RWPE2 (cell line): ENCODE data around the gene CARD8.

Experiments used
- ATAC-seq: fragments of 200-7000 bp; cut with Tn5 transposase; 3 replicates; pipeline ENCODE4 v1.9.1; 2021; ENCODE audit warnings: low read depth
- DNase-seq: peaks from one replicate; pipeline ENCODE4 v3.0.0-alpha.2; 2020; ENCODE audit warnings: low spot score
- H3K27ac ChIP-seq: fragments of 450-650 bp; 2 replicates; pipeline ENCODE4 v1.5.1; 2017; ENCODE audit warnings: mild to moderate bottlenecking; ENCODE audit not compliant: poor library complexity, severe bottlenecking
- H3K27me3 ChIP-seq: fragments of 250-450 bp; sonication (Bioruptor Pico); 2 replicates; pipeline ENCODE4 v1.5.1; 2021; ENCODE audit warnings: mild to moderate bottlenecking, moderate library complexity; ENCODE audit not compliant: insufficient read depth, poor library complexity, severe bottlenecking
- H3K36me3 ChIP-seq: fragments of 250-450 bp; sonication (Bioruptor Pico); 2 replicates; pipeline ENCODE4 v1.5.1; 2020; ENCODE audit warnings: low read depth, mild to moderate bottlenecking, moderate library complexity
- H3K4me1 ChIP-seq: fragments of 250-450 bp; sonication (Bioruptor Pico); 2 replicates; pipeline ENCODE4 v1.5.1; 2021; ENCODE audit warnings: mild to moderate bottlenecking, moderate library complexity; ENCODE audit not compliant: insufficient read depth, poor library complexity, severe bottlenecking
- H3K4me3 ChIP-seq: fragments of 250-450 bp; sonication (Bioruptor Pico); 2 replicates; pipeline ENCODE4 v1.5.1; 2021; ENCODE audit warnings: mild to moderate bottlenecking, moderate library complexity; ENCODE audit not compliant: severe bottlenecking
- H3K9me3 ChIP-seq: fragments of 250-450 bp; sonication (Bioruptor Pico); 2 replicates; pipeline ENCODE4 v1.5.1; 2021; ENCODE audit warnings: mild to moderate bottlenecking, moderate library complexity; ENCODE audit not compliant: severe bottlenecking
- TF ChIP-seq, protein P1 (sequence below): fragments of 450-650 bp; IDR thresholded peaks from one replicate; pipeline ENCODE4 v1.5.1; 2017; ENCODE audit warnings: mild to moderate bottlenecking, moderate library complexity; ENCODE audit not compliant: poor library complexity, severe bottlenecking

CARD8 gene

DNA sequence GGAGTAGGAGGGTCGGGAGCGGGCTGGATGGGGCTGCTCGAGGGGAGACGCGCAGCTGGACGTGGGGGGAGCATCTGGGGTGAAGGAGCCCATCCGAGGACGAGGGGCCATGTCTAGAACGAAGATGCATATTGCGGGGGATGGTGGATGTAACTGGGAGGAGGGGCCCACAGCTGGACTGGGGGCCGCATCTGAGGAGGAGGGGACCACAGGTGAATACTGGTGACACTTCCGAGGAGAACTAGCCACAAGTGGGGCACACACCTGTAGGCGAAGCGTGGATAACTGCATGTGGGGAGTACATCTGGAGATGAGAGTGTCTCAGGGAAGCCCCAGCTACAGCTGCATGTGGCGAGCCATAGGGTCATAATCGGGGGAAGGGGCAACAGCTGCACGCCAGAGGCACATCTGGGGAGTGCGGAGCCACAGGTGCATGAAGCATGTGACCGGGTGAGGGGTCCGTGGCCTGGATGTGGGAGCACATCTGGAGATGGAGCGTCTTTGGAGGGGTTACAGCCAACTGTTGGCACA is 84.8 kb downstream of the CARD8 start:
- peak overlapping the region; percentile 100 for H3K4me3 ChIP-seq
- peak; percentile 7; the same call in 2 of the 3 replicates for ATAC-seq
- no peaks in the 10 kb centered on the region for H3K27me3 ChIP-seq
- DNase-seq, result no peak
- TF ChIP-seq, protein P1, sequence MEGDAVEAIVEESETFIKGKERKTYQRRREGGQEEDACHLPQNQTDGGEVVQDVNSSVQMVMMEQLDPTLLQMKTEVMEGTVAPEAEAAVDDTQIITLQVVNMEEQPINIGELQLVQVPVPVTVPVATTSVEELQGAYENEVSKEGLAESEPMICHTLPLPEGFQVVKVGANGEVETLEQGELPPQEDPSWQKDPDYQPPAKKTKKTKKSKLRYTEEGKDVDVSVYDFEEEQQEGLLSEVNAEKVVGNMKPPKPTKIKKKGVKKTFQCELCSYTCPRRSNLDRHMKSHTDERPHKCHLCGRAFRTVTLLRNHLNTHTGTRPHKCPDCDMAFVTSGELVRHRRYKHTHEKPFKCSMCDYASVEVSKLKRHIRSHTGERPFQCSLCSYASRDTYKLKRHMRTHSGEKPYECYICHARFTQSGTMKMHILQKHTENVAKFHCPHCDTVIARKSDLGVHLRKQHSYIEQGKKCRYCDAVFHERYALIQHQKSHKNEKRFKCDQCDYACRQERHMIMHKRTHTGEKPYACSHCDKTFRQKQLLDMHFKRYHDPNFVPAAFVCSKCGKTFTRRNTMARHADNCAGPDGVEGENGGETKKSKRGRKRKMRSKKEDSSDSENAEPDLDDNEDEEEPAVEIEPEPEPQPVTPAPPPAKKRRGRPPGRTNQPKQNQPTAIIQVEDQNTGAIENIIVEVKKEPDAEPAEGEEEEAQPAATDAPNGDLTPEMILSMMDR, result no peak
- peaks cover 27% of the 10 kb centered on the region for H3K36me3 ChIP-seq
- H3K9me3 ChIP-seq, result no peaks in the 10 kb centered on the region
- peaks cover 4% of the 10 kb centered on the region for H3K4me1 ChIP-seq
- peak overlapping the region; percentile 67 for H3K27ac ChIP-seq

DNA sequence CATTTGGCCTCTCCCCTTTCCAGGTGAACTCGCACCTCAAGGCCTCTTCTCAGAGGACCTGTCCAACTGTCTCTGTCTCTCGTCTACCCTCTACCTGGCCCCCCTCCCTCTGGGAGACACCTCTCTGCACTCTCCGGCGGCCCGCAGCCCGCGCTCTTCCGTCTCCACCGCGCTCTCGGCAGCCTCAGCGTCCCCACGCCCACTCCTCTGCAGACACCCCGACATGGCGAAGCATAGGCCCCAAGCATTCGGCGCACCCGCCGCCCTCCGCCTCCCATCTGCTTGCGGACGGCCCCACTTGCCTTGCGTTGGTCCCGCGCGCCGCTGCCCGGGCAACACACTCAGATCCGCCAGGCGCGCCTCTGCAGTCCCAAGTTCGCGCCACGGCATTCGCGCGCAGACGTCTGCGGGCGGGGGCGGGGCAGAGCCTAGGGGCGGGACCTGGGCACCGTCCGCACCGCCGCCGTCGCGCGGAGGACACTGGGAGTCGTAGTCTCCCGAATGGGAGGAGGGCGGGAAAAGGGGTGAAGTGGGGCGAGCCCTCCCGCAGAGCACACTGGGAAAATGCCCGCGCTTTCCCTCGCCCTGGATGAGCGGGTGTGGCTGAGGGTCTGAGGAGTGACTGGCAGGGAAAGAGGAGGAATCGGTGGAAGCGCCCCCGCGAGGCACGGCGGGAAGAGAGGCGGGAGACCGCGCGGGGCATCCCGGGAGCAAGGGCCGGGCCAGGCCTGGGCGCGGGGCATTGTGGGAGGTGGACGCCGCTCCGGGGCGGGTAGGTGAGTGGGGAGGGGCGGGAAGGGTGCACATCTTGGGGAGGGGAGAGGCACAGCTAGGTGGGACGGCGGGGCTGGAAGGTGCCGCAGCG is 85.5 kb downstream of the CARD8 start, which contains the start of the genes LIG1 and ZSWIM9:
Gene LIG1 (minus strand): TSS at position 406 of the 865 bp plus-strand sequence. CDS start 4,778 bp downstream, outside the sequence.
Gene ZSWIM9 (plus strand): TSS at position 742 of the 865 bp plus-strand sequence. CDS start 1,123 bp downstream, outside the sequence.
- H3K9me3 ChIP-seq, result no peaks in the 10 kb centered on the region
- peak within 1 kb of the TSS; percentile 67 for H3K27ac ChIP-seq
- H3K4me1 ChIP-seq, result peaks cover 4% of the 10 kb centered on the region
- H3K4me3 ChIP-seq, result peak within 1 kb of the TSS; percentile 100
- TF ChIP-seq, protein P1, result no peak
- peak; percentile 93 for DNase-seq
- ATAC-seq, result peak; percentile 90
- H3K27me3 ChIP-seq, result no peaks in the 10 kb centered on the region
- peaks cover 26% of the 10 kb centered on the region for H3K36me3 ChIP-seq

DNA sequence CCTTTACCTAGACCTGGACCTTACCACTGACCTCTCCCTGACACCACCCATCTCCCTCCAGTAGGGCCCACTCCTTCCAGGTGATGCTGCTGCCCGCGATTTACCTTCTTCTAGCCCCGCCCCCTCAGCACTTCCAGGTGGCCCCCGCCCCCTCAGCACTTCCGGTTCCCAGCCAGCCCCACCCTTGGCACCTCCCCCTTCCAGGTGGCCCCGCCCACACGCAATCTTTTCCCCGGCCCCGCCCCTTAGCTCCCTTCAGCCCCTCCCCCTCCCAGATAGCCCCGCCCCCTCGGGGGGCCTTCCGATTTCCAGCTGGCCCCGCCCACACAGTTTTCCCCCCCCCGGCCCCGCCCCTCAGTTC is 86.2 kb downstream of the CARD8 start:
- TF ChIP-seq, protein P1, result no peak
- H3K36me3 ChIP-seq, result peaks cover 25% of the 10 kb centered on the region
- peak; percentile 84 for DNase-seq
- peak overlapping the region; percentile 100 for H3K4me3 ChIP-seq
- peak overlapping the region; percentile 67 for H3K27ac ChIP-seq
- no peaks in the 10 kb centered on the region for H3K9me3 ChIP-seq
- peaks cover 4% of the 10 kb centered on the region for H3K4me1 ChIP-seq
- 0 out of 3 replicates have a peak, but pooled peaks have one; percentile 1 for ATAC-seq
- no peaks in the 10 kb centered on the region for H3K27me3 ChIP-seq

DNA sequence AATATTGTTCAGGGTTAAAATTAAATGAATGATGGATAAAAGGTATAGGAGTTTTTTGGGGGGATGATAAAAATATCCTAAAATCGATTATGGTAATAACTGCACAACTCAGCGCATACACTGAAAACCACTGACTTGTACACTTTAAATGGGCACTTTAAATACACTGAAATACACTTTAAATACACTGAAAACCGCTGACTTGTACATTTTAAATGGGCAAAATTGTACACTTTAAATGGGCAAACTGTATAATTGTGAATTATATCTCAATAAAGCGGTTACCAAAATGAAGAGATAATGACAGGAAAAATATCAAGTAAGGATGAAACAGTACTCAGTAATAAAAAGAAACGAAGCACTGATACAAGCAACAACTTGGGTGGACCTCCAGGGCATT is 87.0 kb downstream of the CARD8 start:
- Histone ChIP-seq H3K4me3 (no peak overlapping the region), H3K36me3 (peaks cover 24% of the 10 kb centered on the region), H3K27ac (no peak overlapping the region), H3K9me3 (no peaks in the 10 kb centered on the region), H3K4me1 (peaks cover 4% of the 10 kb centered on the region), H3K27me3 (no peaks in the 10 kb centered on the region)
- TF ChIP-seq, protein P1, result no peak
- DNase-seq, result no peak
- no peak for ATAC-seq
